ENCODE results near the gene TMEM239.
"Not testable (repeated sequence)": the region's sequence is repeated elsewhere in the genome, so short reads cannot be mapped to it uniquely, and the experiment has no call there.

The TMEM239 gene
- total RNA-seq = 0 reads per million in 4 experiments

GRCh38 chr20:2816030-2816582 is at the start of gene TMEM239:
TSS of gene TMEM239 (plus strand) at chr20:2816364. CDS start at chr20:2816555, 191 bp downstream.
- DNase-seq = no peak

- no peak for DNase-seq
These were observed 48.2 kb upstream of the TMEM239 start for GRCh38 chr20:2767768-2768631.

DNA sequence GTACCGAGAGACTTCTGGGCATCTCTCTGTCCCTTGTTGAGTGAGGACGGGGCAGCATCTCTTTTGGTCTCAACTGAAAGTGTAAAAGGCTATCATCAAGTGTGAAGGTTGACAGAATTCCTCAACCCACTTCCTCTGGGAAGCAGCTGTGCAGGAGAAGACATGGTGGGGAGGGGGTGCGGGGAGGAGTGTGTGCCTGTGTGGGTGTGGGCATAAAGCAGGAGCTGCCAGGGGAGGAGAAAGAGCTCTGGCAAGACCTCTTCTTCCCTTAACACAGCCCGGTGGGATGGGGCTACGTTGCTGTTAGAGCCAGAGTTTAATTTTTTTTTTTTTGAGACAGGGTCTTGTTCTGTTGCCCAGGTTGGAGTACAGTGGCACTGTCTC is 47.5 kb upstream of the TMEM239 start:
- DNase-seq = no peak

GRCh38 chr20:2770091-2770490 is 46.1 kb upstream of the TMEM239 start:
- not testable (repeated sequence) for DNase-seq

DNA sequence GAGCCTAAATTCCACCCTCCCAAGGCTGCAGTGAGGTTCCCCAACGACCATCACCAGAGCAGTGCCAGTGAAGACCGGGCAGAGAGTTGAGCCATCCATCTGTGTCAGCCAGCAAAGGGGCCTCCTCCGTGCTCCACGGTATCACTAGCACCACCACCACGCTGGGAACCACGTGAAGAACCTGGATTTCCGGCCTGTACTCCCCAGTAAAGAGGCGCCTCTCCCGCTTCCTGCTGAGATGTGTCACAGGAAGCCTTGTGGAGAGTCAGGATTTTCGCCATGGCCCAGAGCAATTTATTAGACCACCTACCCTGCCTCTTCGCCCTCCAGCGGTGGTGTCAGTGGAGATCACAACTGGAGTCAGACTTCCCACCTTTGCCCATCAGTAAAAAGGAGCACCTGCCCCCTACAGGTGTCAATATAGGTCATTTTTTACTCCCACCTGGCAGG is 44.5 kb upstream of the TMEM239 start:
- DNase-seq = no peak

GRCh38 chr20:2773812-2774211 is 42.4 kb upstream of the TMEM239 start:
- DNase-seq = no peak

- no peak for DNase-seq
These were observed 41.0 kb upstream of the TMEM239 start for GRCh38 chr20:2775139-2775538.

- no peak for DNase-seq
These were observed 37.4 kb upstream of the TMEM239 start for GRCh38 chr20:2778602-2779321.

GRCh38 chr20:2780948-2781347 is 35.2 kb upstream of the TMEM239 start:
- no peak for DNase-seq

DNA sequence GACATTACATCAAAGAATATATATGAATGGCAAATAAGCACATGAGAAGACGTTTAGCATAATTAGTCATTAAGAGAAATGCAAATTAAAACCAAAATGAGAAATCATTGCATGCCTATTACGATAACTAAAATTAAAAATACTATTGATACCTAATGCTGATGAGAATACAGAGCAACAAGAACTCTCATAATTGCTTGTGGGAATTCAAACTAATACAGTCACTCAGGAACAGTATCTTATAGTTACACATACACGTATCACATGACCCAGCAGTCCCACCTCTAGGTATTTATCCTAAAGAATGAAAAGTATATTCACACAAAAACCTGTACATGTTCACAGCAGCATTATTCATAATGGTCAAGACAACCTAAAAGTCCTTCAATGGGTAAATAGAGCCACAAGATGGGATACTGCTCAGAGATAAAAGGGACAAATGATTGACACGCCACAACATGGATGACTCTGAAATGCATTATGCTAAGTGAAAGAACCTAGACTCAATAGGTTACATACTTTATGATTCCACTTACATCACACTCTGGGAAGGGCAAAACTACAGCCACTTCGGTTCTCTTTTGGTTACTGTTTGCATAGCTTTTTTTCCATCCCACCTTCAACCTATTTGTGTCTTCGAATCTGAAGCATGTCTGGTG is 32.1 kb upstream of the TMEM239 start:
- no peak for DNase-seq

- DNase-seq = no peak
These were observed 22.7 kb upstream of the TMEM239 start for GRCh38 chr20:2793471-2793870.

- no peak for DNase-seq
These were observed 21.9 kb upstream of the TMEM239 start for GRCh38 chr20:2794202-2794748.

GRCh38 chr20:2794866-2795447 is 21.2 kb upstream of the TMEM239 start:
- DNase-seq = no peak

DNA sequence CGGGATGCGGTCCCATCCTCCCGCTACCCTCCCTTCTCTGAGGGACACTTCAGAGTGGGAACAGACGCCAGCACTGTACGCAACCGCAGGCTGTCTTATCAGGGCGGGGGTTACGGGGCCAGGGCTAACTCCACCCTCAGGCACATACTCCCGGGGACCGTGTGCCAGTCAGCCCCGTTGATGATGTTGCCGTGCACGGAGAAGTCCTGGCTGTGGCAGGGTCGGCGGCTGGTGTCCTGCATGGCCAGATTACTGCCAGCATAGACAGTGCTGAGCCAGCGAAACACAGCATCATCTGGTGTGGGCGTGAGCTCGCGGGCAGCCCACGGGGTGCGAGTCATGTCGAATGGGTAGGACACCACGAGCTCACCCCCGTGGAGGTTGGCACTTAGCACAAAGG is 20.7 kb upstream of the TMEM239 start:
- DNase-seq = no peak

DNA sequence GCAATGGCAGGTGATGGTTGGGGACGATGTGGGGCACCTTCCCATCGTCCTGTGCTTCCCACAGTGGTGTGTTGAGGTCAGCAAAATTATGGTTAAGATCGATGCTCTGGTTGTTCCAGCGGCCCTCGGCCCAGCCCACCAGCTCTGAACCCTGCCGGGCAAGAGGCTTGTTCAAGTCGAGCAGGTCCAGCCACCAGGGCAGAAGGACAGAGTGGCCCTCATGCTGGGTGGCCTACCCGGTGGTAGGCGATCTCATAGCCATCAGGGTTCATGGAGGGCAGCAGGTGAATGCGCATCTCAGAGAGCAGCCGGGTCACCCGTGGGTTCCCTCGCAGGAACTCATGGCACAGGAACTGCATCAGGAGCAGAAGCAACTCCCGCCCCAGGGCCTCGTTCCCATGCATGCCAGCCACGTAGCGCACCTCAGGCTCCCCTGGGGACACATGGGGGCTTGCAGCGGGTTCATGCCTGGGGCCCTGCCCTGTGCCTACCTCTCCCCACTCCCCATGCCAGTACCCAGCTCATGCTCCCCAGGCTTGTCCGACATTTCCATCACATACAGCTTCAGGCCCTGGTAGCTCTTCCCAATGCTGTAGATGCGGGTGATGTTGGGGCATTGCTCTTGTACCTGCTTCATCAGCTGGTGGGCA is 20.0 kb upstream of the TMEM239 start:
- no peak for DNase-seq

GRCh38 chr20:2797136-2797983 is 18.8 kb upstream of the TMEM239 start:
- no peak for DNase-seq

DNA sequence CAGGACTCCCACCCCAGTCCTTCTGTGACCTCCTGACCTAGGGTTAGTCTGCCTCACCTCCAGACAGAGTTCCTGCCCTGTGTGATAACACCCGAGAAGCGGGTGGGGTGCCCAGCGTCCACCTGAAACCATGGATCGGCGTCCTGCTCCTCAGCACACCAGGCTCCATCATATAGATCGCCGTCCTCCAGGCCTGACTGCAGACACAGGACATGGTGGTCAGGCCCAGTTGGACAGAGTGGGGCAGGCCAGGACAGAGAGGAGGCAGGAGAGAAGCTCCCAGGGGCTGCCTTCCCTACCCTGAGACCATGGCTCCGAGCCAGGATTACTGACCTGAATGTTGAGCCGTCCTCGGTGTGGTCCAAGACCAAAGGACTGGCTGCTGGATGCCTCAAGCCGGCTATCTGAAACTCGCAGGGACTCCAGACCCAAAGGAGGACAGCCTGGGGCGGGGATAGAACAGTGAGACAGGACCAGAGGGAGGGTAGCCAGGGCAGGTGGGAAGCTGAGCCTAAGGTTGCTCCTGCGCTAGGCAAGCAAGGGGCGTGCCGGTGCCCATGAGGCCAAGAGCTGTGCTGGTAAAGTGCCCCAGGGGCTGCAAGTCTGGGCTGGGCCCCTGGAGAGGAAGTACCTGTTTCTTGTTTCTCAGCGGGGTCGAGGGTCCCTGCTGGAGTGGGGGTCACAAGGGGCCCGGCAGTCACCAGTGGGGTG is 17.9 kb upstream of the TMEM239 start:
- no peak for DNase-seq

GRCh38 chr20:2798814-2799213 is 17.4 kb upstream of the TMEM239 start:
- no peak for DNase-seq

GRCh38 chr20:2799271-2799670 is 16.9 kb upstream of the TMEM239 start:
- no peak for DNase-seq

Data from effector CD8-positive, alpha-beta T cell (primary cell).